ENCODE data around the gene CYYR1. TPM values are rescaled to one million over a fixed set of nuclear protein-coding genes. Genes with fewer than 3 reads are reported as not detected.

CYYR1 gene
- total RNA-seq, 2 experiments from 2014 or later: not detected

GRCh38 chr21:26570203-26570602, 2.9 kb downstream of the CYYR1 start:
- POLR2A ChIA-PET: no interaction called here
- DNase-seq: no peak
- Mint-ChIP-seq H3K36me3 (no peaks in the 10 kb centered on the region), H3K4me1 (no peaks in the 10 kb centered on the region), H3K9me3 (no peaks in the 10 kb centered on the region), H3K4me3 (no peak overlapping the region), H3K27ac (no peak overlapping the region), H3K27me3 (peaks cover 32% of the 10 kb centered on the region)
- no peak for ATAC-seq (ENCODE audit: low read depth)

DNA sequence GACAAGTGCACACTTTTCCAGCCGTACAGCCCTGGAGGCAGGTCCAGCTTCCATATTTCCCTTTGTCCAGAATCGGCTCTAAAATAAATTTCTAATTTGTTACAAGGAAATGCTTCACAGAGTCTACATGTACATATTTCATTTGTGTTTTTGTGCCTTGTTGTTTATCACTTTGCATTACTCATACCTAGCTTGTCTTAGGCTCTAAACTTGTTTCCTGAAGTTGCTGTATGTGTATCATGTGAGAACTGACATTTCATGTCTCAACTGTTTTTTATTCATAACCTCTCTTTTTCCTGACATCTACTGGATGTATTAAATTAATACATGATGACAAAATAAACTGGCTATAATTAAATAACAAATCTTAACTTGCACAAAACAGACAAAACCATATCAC, 7.5 kb downstream of the CYYR1 start:
- H3K4me1 Mint-ChIP-seq: no peaks in the 10 kb centered on the region
- no peak overlapping the region for H3K4me3 Mint-ChIP-seq
- no peaks in the 10 kb centered on the region for H3K36me3 Mint-ChIP-seq
- H3K9me3 Mint-ChIP-seq: no peaks in the 10 kb centered on the region
- POLR2A ChIA-PET: no interaction called here
- no peak for ATAC-seq (ENCODE audit: low read depth)
- no peak overlapping the region for H3K27ac Mint-ChIP-seq
- H3K27me3 Mint-ChIP-seq: peaks cover 7% of the 10 kb centered on the region
- no peak for DNase-seq

DNA sequence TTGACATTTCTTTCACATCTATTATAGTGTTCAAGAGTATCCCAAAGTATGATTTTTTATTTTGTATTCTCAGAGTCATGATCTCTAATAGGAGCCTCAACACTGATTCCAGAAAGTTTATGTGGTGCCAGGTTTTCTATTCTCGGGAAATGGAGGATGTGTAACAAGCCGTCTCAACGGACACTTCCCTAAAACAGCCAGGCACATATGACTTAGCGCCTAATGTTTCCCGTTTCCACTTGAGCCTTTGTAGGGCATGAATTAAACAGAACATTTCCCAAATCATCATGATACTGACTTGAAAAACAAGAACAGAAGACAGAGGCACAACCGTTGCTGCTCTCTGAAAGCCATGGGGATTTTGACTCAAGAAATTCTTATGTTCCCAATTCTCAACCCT, 8.0 kb downstream of the CYYR1 start:
- no peak for ATAC-seq (ENCODE audit: low read depth)
- no peaks in the 10 kb centered on the region for H3K36me3 Mint-ChIP-seq
- H3K27me3 Mint-ChIP-seq: peaks cover 3% of the 10 kb centered on the region
- no peaks in the 10 kb centered on the region for H3K9me3 Mint-ChIP-seq
- no peak for DNase-seq
- no peaks in the 10 kb centered on the region for H3K4me1 Mint-ChIP-seq
- H3K4me3 Mint-ChIP-seq: no peak overlapping the region
- POLR2A ChIA-PET: no interaction called here
- no peak overlapping the region for H3K27ac Mint-ChIP-seq

DNA sequence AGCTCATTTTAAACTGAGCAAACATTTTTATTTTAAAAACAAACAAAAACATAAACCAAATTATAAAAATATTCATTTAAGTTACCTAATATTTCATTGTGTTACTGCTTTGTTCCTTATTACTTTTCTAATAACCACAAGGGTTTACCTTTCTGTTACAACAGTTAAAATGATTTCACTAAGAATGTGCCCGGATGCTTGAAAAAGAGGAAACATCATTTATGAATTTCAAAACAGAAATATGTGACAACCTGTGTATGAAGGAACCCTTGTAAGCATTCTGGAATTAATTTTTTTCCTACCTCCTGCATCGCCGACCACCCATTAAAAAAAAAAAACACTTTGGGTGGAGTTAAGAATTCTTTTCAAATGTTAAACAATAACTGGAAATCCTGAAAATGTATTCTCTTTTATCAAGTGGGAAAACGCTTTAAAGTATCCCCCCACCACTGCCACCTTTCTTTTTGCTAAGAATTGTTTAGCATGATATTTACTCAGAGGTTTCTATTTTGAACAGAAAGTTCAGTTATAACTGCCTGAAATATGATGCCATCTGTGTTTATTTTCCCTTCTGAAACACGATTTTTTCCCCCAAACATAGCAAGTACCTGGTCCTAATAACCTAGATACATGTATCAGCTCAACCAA, 9.1 kb downstream of the CYYR1 start:
- H3K27ac Mint-ChIP-seq: no peak overlapping the region
- ATAC-seq (ENCODE audit: low read depth) (no peak), DNase-seq (no peak)
- POLR2A ChIA-PET: no interaction called here
- H3K9me3 Mint-ChIP-seq: no peaks in the 10 kb centered on the region
- H3K36me3 Mint-ChIP-seq: no peaks in the 10 kb centered on the region
- no peaks in the 10 kb centered on the region for H3K27me3 Mint-ChIP-seq
- H3K4me3 Mint-ChIP-seq: no peak overlapping the region
- H3K4me1 Mint-ChIP-seq: no peaks in the 10 kb centered on the region

GRCh38 chr21:26560612-26561011, 12.5 kb downstream of the CYYR1 start:
- no peak overlapping the region for H3K27ac Mint-ChIP-seq
- no peak for ATAC-seq (ENCODE audit: low read depth)
- H3K4me3 Mint-ChIP-seq: no peak overlapping the region
- DNase-seq: no peak
- H3K4me1 Mint-ChIP-seq: no peaks in the 10 kb centered on the region
- no peaks in the 10 kb centered on the region for H3K9me3 Mint-ChIP-seq
- H3K36me3 Mint-ChIP-seq: no peaks in the 10 kb centered on the region
- H3K27me3 Mint-ChIP-seq: no peaks in the 10 kb centered on the region
- POLR2A ChIA-PET: no interaction called here

- DNase-seq: no peak
- no peak overlapping the region for H3K27ac Mint-ChIP-seq
- ATAC-seq (ENCODE audit: low read depth): no peak
- POLR2A ChIA-PET: no interaction called here
- no peak overlapping the region for H3K4me3 Mint-ChIP-seq
- H3K36me3 Mint-ChIP-seq: no peaks in the 10 kb centered on the region
- no peaks in the 10 kb centered on the region for H3K9me3 Mint-ChIP-seq
- no peaks in the 10 kb centered on the region for H3K4me1 Mint-ChIP-seq
- H3K27me3 Mint-ChIP-seq: no peaks in the 10 kb centered on the region
Measured at GRCh38 chr21:26559099-26559498, 14.0 kb downstream of the CYYR1 start.

DNA sequence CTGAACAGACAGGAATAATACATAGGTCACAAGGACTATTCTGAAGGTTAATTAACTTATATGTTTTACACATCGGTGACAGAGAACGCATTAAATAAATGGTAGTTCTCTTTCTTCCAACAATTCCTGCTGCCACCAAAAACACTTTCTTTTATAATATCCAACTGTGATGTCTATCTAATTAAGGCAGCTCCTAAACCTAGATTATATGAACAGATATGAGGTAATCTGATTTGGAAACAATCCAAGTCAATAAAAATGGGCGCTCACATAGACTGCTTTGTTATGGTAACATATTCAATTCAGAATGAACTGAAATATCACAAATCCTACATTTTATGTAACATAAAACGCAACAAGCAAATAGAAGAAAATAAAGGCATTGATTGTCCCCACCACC, 16.0 kb downstream of the CYYR1 start:
- Mint-ChIP-seq H3K27me3 (peaks cover 4% of the 10 kb centered on the region), H3K4me3 (no peak overlapping the region), H3K9me3 (no peaks in the 10 kb centered on the region), H3K4me1 (no peaks in the 10 kb centered on the region), H3K27ac (no peak overlapping the region), H3K36me3 (no peaks in the 10 kb centered on the region)
- ATAC-seq (ENCODE audit: low read depth): no peak
- DNase-seq: no peak
- POLR2A ChIA-PET: no interaction called here

DNA sequence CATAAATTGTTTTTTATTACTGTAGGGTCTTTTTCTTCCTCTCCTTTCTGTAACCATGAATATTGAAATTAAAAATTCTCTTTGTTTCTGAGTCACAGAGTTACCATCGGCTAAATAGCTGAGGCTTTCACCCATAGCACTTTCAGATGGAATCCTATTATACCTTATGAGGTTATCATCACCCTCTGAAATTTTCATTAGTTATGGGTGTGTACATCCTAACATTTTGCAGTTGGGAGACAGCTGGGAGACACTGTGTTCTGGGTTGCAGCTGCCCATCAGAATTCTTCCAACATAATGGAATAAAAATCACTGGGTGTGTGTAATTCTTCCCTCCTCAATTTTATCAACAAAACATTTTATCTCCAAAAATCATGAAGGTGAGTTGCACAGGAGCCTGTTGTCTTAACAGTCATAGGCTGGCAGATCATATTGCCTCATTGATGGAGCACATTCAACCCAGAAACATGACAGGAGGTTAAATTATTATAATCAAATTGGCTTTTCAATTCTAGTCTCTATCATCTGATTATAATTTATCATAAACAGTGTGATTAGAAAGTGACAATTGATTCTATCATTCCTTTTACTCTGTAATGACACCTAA, 17.4 kb downstream of the CYYR1 start:
- no peaks in the 10 kb centered on the region for H3K9me3 Mint-ChIP-seq
- no peak for ATAC-seq (ENCODE audit: low read depth)
- no peak overlapping the region for H3K27ac Mint-ChIP-seq
- H3K4me1 Mint-ChIP-seq: no peaks in the 10 kb centered on the region
- H3K4me3 Mint-ChIP-seq: no peak overlapping the region
- POLR2A ChIA-PET: no interaction called here
- no peak for DNase-seq
- H3K27me3 Mint-ChIP-seq: peaks cover 4% of the 10 kb centered on the region
- H3K36me3 Mint-ChIP-seq: no peaks in the 10 kb centered on the region

- no peak overlapping the region for H3K27ac Mint-ChIP-seq
- H3K4me3 Mint-ChIP-seq: no peak overlapping the region
- H3K4me1 Mint-ChIP-seq: no peaks in the 10 kb centered on the region
- no peaks in the 10 kb centered on the region for H3K9me3 Mint-ChIP-seq
- H3K36me3 Mint-ChIP-seq: no peaks in the 10 kb centered on the region
- H3K27me3 Mint-ChIP-seq: peaks cover 4% of the 10 kb centered on the region
- DNase-seq (no peak), ATAC-seq (ENCODE audit: low read depth) (no peak)
- POLR2A ChIA-PET: no interaction called here
Measured at GRCh38 chr21:26554365-26554764, 18.7 kb downstream of the CYYR1 start.

DNA sequence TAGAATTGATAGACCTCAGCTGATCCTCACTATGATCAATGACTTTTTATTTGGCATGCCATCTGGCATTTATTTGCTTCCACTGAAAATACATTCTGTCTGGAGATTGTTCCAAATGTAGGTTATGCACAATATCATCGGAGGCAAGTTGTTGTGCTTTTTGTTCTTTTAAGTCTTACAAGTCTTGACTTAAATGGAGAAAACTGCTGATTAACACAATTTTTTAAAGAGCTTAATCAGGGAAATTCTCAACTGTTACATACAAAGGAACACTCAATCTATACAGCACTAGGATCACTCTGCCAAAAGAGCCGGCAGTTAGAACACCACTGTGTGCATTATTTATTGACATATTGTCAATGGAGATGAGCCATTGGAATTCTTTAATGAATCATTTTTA, 19.2 kb downstream of the CYYR1 start:
- no peak overlapping the region for H3K4me3 Mint-ChIP-seq
- no peaks in the 10 kb centered on the region for H3K36me3 Mint-ChIP-seq
- ATAC-seq (ENCODE audit: low read depth): no peak
- DNase-seq: no peak
- POLR2A ChIA-PET: no interaction called here
- peaks cover 4% of the 10 kb centered on the region for H3K27me3 Mint-ChIP-seq
- no peaks in the 10 kb centered on the region for H3K9me3 Mint-ChIP-seq
- H3K4me1 Mint-ChIP-seq: no peaks in the 10 kb centered on the region
- no peak overlapping the region for H3K27ac Mint-ChIP-seq

GRCh38 chr21:26550326-26550725, 22.8 kb downstream of the CYYR1 start:
- ATAC-seq (ENCODE audit: low read depth): no peak
- peaks cover 4% of the 10 kb centered on the region for H3K27me3 Mint-ChIP-seq
- H3K27ac Mint-ChIP-seq: no peak overlapping the region
- no peaks in the 10 kb centered on the region for H3K36me3 Mint-ChIP-seq
- H3K4me3 Mint-ChIP-seq: no peak overlapping the region
- no peaks in the 10 kb centered on the region for H3K4me1 Mint-ChIP-seq
- no peak for DNase-seq
- H3K9me3 Mint-ChIP-seq: no peaks in the 10 kb centered on the region
- POLR2A ChIA-PET: no interaction called here

DNA sequence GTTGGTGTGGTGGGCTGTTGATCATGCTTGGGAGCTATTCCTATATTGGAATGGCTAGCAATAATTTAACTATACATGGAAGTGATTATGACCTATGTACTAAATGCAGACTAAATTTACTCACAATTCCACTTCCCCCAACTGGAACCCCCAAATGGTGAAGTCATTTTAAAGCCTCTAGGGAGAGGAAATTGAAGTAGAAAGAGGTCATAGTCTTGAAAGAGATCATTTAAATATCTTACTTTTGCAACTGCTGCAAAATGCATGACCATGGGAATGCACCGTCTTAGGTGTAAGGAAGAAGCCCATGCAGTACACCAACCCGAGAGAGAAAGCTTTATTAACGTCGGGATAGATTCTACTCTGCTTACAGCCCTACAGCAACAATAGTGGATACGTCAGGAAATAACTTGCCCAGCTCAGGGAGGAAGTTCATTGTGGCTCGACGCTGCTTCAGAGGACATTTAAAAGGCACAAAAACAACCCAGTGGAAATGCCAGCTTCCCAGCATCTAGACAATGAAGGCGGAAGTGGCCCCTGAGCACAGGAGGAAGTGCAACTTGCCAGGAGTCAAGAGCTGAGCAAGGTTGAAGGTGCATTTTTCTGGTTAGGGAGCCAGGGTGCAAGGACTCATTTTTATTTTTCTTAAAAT, 26.5 kb downstream of the CYYR1 start:
- POLR2A ChIA-PET: no interaction called here
- Mint-ChIP-seq H3K4me3 (no peak overlapping the region), H3K9me3 (no peaks in the 10 kb centered on the region), H3K27me3 (no peaks in the 10 kb centered on the region), H3K27ac (no peak overlapping the region), H3K4me1 (no peaks in the 10 kb centered on the region), H3K36me3 (no peaks in the 10 kb centered on the region)
- no peak for DNase-seq
- ATAC-seq (ENCODE audit: low read depth): no peak

DNA sequence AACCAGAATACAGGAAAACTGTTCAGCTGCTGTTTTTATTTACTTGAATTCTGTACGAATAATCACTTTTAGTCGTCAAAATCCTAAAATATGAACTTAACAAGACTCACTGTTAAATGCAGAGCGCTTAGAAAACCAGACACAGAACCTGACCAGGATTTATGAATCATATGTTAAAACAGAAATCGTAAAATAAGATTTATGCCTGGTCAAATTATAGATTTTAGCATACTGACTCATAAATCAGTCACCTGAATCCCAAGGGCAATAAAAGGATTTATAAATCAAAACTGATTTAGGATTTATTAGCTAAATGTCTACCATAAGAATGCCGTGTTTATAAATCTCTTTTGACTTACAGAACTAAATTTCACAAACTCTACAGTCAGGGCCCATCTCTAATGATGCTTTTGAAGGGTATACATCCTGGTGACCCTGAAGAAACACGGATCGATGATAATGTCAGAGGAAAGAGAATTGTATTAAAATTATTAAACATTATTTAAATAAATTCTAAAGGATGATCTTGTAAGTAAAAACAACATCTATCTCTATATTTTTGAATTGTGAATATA, 28.8 kb downstream of the CYYR1 start:
- Mint-ChIP-seq H3K9me3 (no peaks in the 10 kb centered on the region), H3K27me3 (no peaks in the 10 kb centered on the region), H3K4me1 (no peaks in the 10 kb centered on the region), H3K36me3 (no peaks in the 10 kb centered on the region), H3K27ac (no peak overlapping the region), H3K4me3 (no peak overlapping the region)
- POLR2A ChIA-PET: no interaction called here
- no peak for ATAC-seq (ENCODE audit: low read depth)
- DNase-seq: no peak

- Mint-ChIP-seq H3K4me1 (no peaks in the 10 kb centered on the region), H3K27ac (no peak overlapping the region), H3K36me3 (no peaks in the 10 kb centered on the region), H3K9me3 (no peaks in the 10 kb centered on the region), H3K4me3 (no peak overlapping the region), H3K27me3 (no peaks in the 10 kb centered on the region)
- POLR2A ChIA-PET: no interaction called here
- ATAC-seq (ENCODE audit: low read depth) (no peak), DNase-seq (no peak)
Measured at GRCh38 chr21:26540651-26541050, 32.4 kb downstream of the CYYR1 start.

All from activated naive CD8-positive, alpha-beta T cell treated with anti-CD3 and anti-CD28 coated beads, Interleukin-2, amount 10 ng/mL, durations not matched to agents 7 days and 5 days (primary cell).